GF-D8 (cell line): ENCODE results near the gene MMP3.

Experiments
- DNase-seq: peaks from one replicate; lab custom pipeline; 2025; lab: John Stamatoyannopoulos, UW

MMP3 gene

DNA sequence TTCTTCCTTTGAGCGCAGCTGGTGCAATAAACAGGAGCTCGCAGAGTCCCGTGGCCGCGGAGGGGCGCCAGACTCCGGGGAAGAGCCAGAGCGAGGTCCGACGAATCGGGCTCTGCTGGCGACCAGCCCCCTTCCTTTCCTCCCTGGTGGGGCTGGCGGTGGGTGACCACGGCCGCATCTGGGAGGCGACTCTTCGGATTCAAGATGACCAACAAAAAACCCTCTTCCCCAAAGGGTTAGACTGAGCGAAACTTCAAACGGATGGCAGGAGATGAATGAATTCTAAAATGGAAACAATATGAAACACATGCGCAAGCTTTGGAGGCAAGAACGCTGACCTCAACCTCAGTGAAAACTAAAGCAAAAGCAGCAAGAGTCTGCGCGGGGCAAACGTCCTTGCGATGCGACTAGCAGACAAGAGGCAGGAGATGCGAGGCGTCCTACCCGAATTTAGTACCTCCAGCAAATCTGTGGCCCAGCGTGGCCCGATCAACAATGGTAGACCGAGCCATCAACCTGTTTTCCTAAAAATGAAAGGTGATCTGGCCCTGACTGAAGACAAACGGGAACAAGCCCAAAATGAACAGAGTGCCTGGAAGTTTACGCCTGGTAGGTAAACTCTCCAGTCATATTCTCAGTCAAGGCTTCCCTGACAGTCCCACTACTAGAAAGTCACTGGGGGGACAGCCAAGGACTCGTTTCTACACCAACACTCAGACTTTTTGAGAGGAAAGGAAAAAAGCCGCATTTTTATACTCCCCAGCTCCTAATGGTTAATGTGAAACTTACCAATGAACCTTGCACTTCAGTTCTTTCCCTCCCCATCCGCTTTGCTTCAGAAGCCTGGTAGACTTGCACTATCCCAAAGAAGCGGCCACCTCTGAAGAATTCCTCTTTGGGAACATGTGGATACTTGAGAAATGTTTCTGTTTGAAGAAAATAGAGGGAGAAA is 11.6 kb downstream of the MMP3 start:
- no peak for DNase-seq

GRCh38 chr11:102831128-102831488 is 12.3 kb downstream of the MMP3 start:
- DNase-seq, result no peak

GRCh38 chr11:102830001-102830727 is 13.2 kb downstream of the MMP3 start:
- no peak for DNase-seq

DNA sequence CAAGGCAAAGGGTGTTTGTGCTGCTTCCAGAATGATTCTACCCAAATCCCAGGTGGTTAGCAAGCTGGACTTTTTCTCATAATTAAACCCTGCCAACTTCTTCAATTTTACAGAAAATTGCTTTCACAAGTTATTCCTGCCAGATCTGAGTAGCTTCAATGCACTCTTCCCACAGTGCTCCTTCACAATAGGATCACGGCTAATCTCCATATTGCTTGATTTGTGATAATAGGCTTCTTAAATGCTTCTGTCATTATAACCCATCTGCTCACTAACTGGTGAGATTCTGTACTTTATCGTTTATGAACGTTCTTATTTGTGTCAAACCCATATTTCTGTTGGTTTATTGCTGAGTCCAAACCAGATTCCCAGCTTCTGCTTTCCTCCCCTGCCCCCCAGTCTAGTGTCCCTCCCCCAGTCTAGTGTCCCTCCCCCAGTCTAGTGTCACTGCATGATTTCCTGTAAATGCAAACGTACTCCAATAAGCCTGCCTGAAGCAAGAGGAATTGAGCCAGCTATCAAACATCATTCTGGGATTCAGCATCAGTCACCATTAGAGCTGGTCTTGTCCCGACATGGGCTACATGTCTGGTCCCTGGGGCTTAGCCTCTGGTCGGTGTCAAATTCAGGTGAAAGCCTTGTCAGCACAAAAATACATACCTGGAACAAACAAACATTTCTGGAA is 14.0 kb downstream of the MMP3 start:
- DNase-seq, result no peak

GRCh38 chr11:102824556-102824955 is 18.9 kb downstream of the MMP3 start:
- no peak for DNase-seq

GRCh38 chr11:102819491-102819890 is 23.9 kb downstream of the MMP3 start:
- DNase-seq, result no peak

DNA sequence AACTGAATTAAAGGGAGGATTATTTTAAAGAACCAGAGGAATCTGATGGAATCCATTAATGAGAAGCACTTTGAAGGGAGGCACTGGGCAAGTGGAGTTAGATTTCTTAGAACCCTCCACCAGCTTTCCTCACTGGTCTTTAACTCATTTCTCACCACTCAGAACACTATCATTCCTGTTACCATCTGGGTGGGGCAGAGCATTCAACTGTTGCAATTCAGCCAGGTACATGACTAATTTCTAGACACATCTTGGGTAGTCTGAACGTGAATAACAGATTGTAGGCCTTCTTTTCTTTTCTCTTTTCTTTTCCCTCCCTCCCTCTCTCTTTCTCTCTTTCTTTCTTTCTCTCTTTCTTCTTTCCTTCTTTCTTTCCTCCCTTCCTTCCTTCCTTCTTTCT is 29.9 kb downstream of the MMP3 start:
- no peak for DNase-seq

GRCh38 chr11:102812188-102812587 is 31.2 kb downstream of the MMP3 start:
- no peak for DNase-seq

DNA sequence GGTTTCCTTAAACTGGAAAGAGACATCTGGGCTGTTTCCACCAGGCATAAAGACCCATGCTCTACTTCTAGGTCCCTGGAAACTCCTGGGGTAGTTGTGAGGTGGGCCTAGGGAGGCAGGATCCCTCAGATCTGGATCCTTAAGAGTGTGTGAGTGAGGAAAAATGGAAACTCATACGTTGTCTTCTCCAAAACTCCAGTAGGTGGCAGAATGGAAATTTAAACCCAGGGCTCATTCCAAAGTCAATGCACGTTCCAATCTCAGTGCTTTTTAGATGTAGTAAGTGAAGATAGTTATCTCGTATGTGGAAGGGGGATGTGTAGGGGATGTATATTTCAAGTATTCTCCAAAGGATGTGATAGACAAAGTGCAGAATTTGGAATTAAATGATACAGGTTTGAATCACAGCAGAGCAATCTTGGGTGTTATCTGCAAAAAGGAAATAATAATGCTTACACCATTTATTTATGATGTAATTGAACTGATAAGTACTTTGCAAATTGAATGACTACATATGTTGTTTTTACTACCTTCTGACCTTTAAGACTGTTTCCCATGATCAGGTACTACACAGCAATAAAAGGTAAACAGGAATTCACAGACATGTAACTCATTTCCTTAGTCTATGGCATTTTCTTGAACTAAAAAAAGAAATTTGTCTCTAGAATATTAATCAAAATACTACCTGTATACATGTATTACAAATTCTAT is 32.3 kb downstream of the MMP3 start:
- no peak for DNase-seq

DNA sequence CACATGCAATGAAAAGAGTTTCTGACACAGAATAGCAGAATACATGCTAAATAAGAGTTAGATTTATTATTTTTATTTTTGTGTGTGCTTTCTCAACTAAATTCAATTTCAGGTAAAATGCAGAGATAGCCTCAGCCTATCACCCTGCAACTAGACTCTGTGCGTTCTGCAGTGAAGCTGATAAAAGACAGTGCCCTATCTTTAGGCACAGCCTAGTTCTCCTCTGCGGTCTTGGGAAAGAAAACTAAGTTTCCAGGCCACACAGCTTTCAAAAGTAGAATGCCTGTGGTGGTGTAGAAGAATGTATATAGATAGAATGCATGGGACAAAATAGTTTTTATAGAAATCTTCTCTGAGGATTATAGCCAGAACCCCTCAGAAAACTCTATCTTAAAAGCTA is 33.4 kb downstream of the MMP3 start:
- DNase-seq, result no peak

GRCh38 chr11:102807921-102808320 is 35.5 kb downstream of the MMP3 start:
- no peak for DNase-seq

DNA sequence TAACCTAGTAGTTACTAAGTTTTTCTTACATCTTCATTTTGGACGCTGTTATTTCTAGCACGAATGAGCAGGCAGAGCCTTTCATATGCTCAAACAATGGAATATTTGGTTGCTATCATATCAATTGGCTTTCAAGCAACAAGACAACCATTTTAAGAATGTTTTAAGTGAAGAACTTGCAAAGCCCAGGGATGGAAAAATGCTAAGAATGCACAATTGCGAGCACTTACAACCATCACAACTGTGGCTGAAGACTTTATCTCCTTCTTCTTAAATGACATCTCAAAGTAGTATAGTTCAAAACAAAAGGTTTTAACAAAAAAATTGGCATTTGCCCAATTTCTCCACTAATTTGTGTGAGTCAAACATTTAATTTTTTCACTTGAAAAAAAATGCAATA is 37.1 kb downstream of the MMP3 start:
- no peak for DNase-seq

DNA sequence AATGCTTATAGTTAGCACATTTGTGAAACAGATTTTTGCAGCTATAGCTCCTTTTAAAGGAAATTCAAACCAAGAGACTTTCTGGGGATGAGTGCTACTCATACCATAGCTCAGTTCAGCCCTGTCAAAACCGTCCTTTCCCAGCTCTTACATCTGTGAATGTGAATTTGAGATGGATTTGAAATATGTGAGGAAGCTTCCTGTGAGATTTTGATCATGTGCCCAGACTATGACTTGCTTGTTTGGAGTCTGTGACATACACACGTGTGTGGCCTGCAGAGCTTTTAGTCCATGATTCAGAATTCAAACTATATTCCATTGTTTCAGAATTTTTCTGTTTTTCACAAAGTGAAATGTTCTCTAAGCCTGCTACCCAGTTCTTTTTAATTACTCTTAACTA is 41.1 kb downstream of the MMP3 start:
- DNase-seq, result no peak

DNA sequence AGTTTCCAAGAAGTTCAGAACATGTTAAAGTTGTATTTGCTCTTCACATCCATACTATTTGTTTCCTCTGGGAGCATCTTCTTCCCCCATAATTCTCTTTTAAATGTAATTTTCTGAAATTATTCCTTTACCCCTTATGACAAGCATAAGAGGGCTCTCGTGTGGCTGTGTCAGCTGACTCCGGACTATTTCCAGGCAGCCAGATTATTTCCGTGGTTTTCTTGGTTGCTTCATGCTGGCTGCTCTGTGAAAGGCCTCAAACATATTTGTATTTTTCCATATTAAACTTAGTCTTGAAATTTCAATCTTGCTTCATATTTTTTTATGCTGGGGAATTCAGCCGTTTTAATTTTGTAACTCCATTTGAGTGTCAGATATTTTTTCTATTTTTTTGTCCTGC is 42.6 kb downstream of the MMP3 start:
- no peak for DNase-seq

GRCh38 chr11:102799681-102800340 is 43.6 kb downstream of the MMP3 start:
- DNase-seq, result no peak

DNA sequence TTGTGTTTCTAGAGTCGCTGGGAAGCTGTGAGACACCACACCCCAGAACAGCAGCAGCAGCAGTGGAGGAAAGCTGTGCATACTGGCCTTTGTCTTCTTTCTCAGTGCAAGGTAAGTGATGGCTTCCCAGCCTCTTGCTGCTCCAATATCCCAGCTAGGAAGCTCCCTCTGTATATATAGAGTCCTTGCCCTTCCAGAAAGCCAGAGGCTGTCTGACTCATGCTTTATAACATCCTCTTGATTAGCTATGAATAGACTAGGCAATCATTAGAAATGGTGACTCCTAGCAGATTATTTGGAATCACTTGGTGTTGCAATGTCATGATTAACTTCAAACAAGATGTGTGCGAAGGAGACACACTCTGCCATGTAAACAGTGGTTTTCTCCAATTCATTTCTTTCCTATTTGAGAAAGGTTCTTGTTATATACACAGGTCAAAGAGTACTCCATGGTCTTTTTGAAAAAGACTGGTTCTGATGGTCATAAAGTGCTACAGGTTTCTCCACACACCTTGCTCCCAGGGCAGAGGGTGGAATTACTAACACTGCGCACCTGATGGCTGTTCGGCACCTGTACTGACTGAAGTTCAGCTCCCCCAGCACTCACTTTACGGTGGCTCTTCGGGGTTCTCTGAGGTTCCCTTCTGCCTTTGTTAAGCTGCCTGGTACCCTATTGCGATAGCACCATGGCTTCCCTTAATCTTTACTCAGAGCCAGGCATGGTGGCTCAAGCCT is 45.2 kb downstream of the MMP3 start, which contains the start of gene MMP1:
Gene MMP1, minus strand, starts transcription at position 149 of the 735 bp plus-strand sequence. Its CDS starts 68 bp downstream, at position 81.
- no peak for DNase-seq

DNA sequence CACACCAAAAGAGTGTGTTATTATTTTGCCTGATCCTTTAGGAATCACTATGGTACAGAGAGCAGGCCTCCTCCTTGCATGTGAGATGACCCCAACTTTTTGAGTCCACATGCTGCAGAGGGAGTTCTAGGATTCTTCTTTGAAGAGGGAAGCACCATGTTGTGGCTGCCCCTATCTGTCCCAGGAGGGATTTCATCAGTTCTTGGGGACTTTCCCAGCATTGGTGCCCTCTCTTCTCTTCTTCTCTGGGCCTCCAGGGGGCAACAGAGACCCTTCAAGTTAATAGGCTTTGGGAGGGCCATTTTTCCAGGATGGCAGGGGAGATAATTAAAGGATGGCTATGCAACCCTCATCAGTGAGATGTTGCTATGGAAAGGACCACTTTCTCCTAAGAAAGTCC is 49.0 kb downstream of the MMP3 start:
- no peak for DNase-seq

- no peak for DNase-seq
Measured at GRCh38 chr11:102793677-102794290, 49.6 kb downstream of the MMP3 start.

DNA sequence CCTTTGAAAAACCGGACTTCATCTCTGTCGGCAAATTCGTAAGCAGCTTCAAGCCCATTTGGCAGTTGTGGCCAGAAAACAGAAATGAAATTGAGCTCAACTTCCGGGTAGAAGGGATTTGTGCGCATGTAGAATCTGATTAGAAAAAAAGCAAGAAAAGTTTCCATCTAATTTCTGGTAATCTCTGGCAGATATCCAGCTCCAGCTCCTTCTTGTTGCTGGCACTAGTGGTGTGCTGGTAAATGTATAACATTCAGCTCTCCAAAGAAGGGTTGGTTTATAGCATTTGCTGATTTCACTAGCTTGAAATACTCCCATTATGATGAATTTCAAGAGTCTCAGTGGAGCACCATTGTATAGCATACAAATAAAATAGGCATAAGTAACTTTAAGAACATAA is 50.8 kb downstream of the MMP3 start:
- no peak for DNase-seq
